ENCODE results near the gene CES4A.
"Not testable (repeated sequence)": the region's sequence is repeated elsewhere in the genome, so short reads cannot be mapped to it uniquely, and the experiment has no call there.

Gene CES4A

DNA sequence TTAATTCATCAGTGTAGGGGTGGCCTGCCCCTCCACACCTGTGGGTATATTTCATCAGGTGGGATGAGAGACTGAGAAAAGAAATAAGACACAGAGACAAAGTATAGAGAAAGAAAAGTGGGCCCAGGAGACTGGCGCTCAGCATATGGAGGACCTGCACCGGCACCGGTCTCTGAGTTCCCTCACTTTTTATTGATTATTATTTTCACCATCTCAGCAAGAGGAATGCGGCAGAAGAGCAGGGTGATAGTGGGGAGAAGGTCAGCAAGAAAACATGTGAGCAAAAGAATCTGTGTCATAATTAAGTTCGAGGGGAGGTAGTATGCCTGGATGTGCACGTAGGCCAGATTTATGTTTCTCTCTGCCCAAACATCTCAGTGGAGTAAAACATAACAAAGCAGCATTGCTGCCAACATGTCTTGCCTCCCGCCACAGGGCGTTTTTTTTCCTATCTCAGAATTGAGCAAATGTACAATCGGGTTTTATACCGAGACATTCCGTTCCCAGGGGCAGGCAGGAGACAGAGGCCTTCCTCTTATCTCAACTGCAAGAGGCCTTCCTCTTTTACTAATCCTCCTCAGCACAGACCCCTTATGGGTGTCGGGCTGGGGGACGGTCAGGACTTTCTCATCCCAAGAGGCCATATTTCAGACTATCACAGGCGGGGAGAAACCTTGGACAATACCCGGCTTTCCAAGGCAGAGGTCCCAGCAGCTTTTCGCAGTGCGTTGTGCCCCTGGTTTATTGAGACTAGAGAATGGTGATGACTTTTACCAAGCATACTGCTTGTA, 32.8 kb upstream of the CES4A start:
- POLR2A ChIA-PET; H3K4me1 ChIP-seq (ENCODE audit: control extremely low read depth in 1 of 4, control insufficient read depth in 4 of 4, insufficient read depth in 4 of 4, low read length in 3 of 4); DNase-seq; H3K27ac ChIP-seq (ENCODE audit: insufficient read depth in 1 of 2, low read depth in 1 of 2, low read length in 2 of 2, poor library complexity in 1 of 2, severe bottlenecking in 2 of 2); H3K4me3 ChIP-seq (ENCODE audit: control insufficient read depth in 1 of 7, extremely low read depth in 1 of 7, insufficient read depth in 4 of 7, low read depth in 2 of 7, low read length in 6 of 7); H3K36me3 ChIP-seq (ENCODE audit: control insufficient read depth in 4 of 4, insufficient read depth in 4 of 4, low read length in 3 of 4); H3K9me3 ChIP-seq (ENCODE audit: control extremely low read depth in 1 of 5, control insufficient read depth in 4 of 5, insufficient read depth in 2 of 5, low read depth in 1 of 5, low read length in 4 of 5): not testable (repeated sequence)
- CTCF ChIA-PET = interaction anchor here (1.2 to 13.1 kb wide), 4 partner anchors 9 to 221 kb away, joined by 4 to 124 read pairs (median 5); no protein-coding TSS in a partner anchor
- H3K27me3 ChIP-seq (replicated peaks in 2 of 5; ENCODE audit: control insufficient read depth in 4 of 5, insufficient read depth in 5 of 5, low read length in 4 of 5) = peaks cover 3 to 12% (median 9%) of the 10 kb centered on the region in 5 experiments
- 94% methylated on average over 3 of the region's 17 CpGs for WGBS (ENCODE audit: insufficient coverage)

DNA sequence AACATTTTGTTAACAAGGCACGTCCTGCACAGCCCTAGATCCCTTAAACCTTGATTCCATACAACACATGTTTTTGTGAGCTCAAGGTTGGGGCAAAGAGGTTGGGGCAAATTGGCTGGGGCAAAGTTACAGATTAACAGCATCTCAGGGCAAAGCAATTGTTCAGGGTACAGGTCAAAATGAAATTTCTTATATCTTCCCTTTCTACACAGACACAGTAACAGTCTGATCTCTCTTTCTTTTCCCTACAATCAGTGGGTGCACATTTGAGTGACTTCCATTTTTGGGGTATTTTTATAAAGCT, 32.3 kb upstream of the CES4A start:
- H3K4me3 ChIP-seq (ENCODE audit: control insufficient read depth in 1 of 7, extremely low read depth in 1 of 7, insufficient read depth in 4 of 7, low read depth in 2 of 7, low read length in 6 of 7); H3K4me1 ChIP-seq (ENCODE audit: control extremely low read depth in 1 of 4, control insufficient read depth in 4 of 4, insufficient read depth in 4 of 4, low read length in 3 of 4); DNase-seq; H3K27me3 ChIP-seq (replicated peaks in 2 of 5; ENCODE audit: control insufficient read depth in 4 of 5, insufficient read depth in 5 of 5, low read length in 4 of 5); H3K9me3 ChIP-seq (ENCODE audit: control extremely low read depth in 1 of 5, control insufficient read depth in 4 of 5, insufficient read depth in 2 of 5, low read depth in 1 of 5, low read length in 4 of 5); H3K27ac ChIP-seq (ENCODE audit: insufficient read depth in 1 of 2, low read depth in 1 of 2, low read length in 2 of 2, poor library complexity in 1 of 2, severe bottlenecking in 2 of 2); POLR2A ChIA-PET; H3K36me3 ChIP-seq (ENCODE audit: control insufficient read depth in 4 of 4, insufficient read depth in 4 of 4, low read length in 3 of 4): not testable (repeated sequence)
- no CpG with 5 or more reads among the region's 1 CpG for WGBS (ENCODE audit: insufficient coverage)
- CTCF ChIA-PET = interaction anchor here (1.2 to 13.1 kb wide), 8 partner anchors 9 to 220 kb away, joined by 4 to 124 read pairs (median 6); no protein-coding TSS in a partner anchor

DNA sequence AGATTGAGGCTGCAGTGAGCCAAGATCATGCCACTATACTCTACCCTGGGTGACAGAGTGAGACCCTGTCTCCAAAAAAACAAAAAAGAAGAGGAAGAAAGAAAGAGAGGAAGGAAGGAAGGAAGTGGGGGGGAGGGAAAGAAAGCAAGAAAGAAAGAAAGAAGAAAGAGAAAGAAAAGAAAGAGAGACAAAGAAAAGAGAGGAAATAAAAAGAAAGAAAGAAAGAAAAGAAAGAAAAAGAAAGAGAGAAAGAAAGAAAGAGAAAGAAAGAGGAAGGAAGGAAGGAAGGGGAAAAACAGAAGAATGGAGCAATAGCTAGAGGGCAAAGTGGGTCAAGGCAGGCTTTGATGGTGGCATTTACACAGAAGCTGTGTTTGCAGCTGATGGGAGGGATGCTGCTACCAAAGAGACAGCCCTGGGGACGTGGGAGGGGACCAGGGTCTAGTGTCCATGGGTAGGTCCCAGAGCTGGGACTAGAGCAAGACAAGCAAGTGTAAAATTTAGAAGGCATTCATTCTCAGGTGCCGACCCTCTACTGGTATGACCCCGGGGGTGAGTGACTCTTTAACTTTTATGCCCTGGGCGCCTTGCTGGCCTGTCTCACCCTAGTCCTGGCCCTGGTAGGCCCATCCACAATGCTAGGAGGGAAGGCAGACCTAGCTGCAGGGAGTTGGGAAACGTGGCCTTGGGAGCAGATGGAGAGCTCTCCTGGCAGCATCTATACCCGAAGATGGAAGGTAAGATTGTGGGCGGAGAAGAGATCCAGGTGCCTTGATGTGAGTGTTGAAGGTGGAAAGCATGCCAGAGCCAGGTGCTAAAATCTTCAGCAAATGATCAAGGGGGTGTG, 29.3 kb upstream of the CES4A start:
- WGBS (ENCODE audit: insufficient coverage) = 90% methylated on average over 7 of the region's 7 CpGs
- Histone ChIP-seq H3K4me1 (ENCODE audit: control extremely low read depth in 1 of 4, control insufficient read depth in 4 of 4, insufficient read depth in 4 of 4, low read length in 3 of 4) (peaks cover 0 to 18% (median 13%) of the 10 kb centered on the region in 4 experiments), H3K9me3 (ENCODE audit: control extremely low read depth in 1 of 5, control insufficient read depth in 4 of 5, insufficient read depth in 2 of 5, low read depth in 1 of 5, low read length in 4 of 5) (no peaks in the 10 kb centered on the region), H3K27me3 (replicated peaks in 2 of 5; ENCODE audit: control insufficient read depth in 4 of 5, insufficient read depth in 5 of 5, low read length in 4 of 5) (no peaks in the 10 kb centered on the region), H3K4me3 (ENCODE audit: control insufficient read depth in 1 of 7, extremely low read depth in 1 of 7, insufficient read depth in 4 of 7, low read depth in 2 of 7, low read length in 6 of 7) (no peak overlapping the region), H3K27ac (ENCODE audit: insufficient read depth in 1 of 2, low read depth in 1 of 2, low read length in 2 of 2, poor library complexity in 1 of 2, severe bottlenecking in 2 of 2) (no peak overlapping the region), H3K36me3 (ENCODE audit: control insufficient read depth in 4 of 4, insufficient read depth in 4 of 4, low read length in 3 of 4) (no peaks in the 10 kb centered on the region)
- ChIA-PET POLR2A (interaction anchor here (0.6 kb wide), 1 partner anchor 398 kb away, joined by 3 read pairs; no protein-coding TSS in a partner anchor), CTCF (interaction anchor here (0.9 to 13.1 kb wide), 9 partner anchors 12 to 226 kb away, joined by 3 to 124 read pairs (median 5); partner anchors contain the start of gene CES4A)
- DNase-seq = no peak

DNA sequence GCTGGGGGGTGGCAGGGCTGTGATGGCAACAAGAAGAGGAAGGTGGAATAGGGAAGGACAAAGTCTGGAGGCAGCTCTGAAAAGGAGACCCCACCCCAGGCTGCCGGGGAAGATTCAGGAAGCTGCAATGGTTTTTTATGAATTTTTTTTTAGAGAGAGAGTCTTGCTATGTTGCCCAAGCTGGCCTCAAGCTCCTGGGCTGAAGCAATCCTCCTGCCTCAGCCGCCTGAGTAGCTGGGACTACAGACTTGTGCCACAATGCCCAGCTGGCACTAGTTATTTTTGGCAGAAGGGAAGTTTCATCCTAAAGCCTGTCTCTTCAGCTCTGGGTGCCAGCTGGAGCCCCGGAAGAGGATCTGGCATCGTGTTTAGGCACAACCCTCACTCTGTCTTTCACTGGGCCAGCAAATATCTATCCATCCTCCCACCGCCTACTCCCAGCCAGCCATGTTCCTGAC, 28.7 kb upstream of the CES4A start:
- Histone ChIP-seq H3K36me3 (ENCODE audit: control insufficient read depth in 4 of 4, insufficient read depth in 4 of 4, low read length in 3 of 4) (no peaks in the 10 kb centered on the region), H3K4me3 (ENCODE audit: control insufficient read depth in 1 of 7, extremely low read depth in 1 of 7, insufficient read depth in 4 of 7, low read depth in 2 of 7, low read length in 6 of 7) (no peak overlapping the region), H3K9me3 (ENCODE audit: control extremely low read depth in 1 of 5, control insufficient read depth in 4 of 5, insufficient read depth in 2 of 5, low read depth in 1 of 5, low read length in 4 of 5) (no peaks in the 10 kb centered on the region), H3K27ac (ENCODE audit: insufficient read depth in 1 of 2, low read depth in 1 of 2, low read length in 2 of 2, poor library complexity in 1 of 2, severe bottlenecking in 2 of 2) (no peak overlapping the region), H3K4me1 (ENCODE audit: control extremely low read depth in 1 of 4, control insufficient read depth in 4 of 4, insufficient read depth in 4 of 4, low read length in 3 of 4) (peaks cover 0 to 18% (median 13%) of the 10 kb centered on the region in 4 experiments), H3K27me3 (replicated peaks in 2 of 5; ENCODE audit: control insufficient read depth in 4 of 5, insufficient read depth in 5 of 5, low read length in 4 of 5) (no peaks in the 10 kb centered on the region)
- peak in 1 of 3 donors; percentile 6 for DNase-seq
- ChIA-PET CTCF (interaction anchor here (0.9 to 13.1 kb wide), 7 partner anchors 12 to 196 kb away, joined by 3 to 124 read pairs (median 4); partner anchors contain the start of gene CES4A), POLR2A (interaction anchor here (0.6 kb wide), 1 partner anchor 397 kb away, joined by 3 read pairs; no protein-coding TSS in a partner anchor)
- 78% methylated on average over 4 of the region's 5 CpGs for WGBS (ENCODE audit: insufficient coverage)

DNA sequence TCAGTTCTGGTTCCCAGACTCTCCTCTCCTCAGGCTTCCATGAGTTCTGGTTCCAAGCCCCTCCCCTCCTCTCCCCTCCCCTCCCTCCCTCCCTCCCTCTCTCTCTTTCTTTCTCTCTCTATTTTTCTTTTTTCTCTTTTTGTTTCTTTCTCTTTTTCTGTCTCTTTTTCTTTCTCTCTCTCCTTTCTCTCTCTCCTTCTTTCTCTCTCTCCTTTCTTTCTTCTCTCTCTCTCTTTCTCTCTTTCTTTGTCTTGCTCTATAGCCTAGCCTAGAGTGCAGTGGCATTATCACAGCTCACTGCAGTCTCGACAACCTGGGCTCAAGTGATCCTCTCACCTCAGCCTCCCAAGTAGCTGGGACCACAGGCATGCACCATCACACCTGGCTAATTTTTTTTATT, 28.1 kb upstream of the CES4A start:
- H3K36me3 ChIP-seq (ENCODE audit: control insufficient read depth in 4 of 4, insufficient read depth in 4 of 4, low read length in 3 of 4) = no peaks in the 10 kb centered on the region
- ChIA-PET CTCF (interaction anchor here (0.6 to 13.1 kb wide), 4 partner anchors 14 to 195 kb away, joined by 3 to 124 read pairs (median 10); no protein-coding TSS in a partner anchor), POLR2A (no interaction called here)
- 100% methylated on average over 1 of the region's 1 CpG for WGBS (ENCODE audit: insufficient coverage)
- H3K4me1 ChIP-seq (ENCODE audit: control extremely low read depth in 1 of 4, control insufficient read depth in 4 of 4, insufficient read depth in 4 of 4, low read length in 3 of 4) = peaks cover 0 to 18% (median 13%) of the 10 kb centered on the region in 4 experiments
- H3K4me3 ChIP-seq (ENCODE audit: control insufficient read depth in 1 of 7, extremely low read depth in 1 of 7, insufficient read depth in 4 of 7, low read depth in 2 of 7, low read length in 6 of 7) = no peak overlapping the region
- H3K27me3 ChIP-seq (replicated peaks in 2 of 5; ENCODE audit: control insufficient read depth in 4 of 5, insufficient read depth in 5 of 5, low read length in 4 of 5) = no peaks in the 10 kb centered on the region
- H3K9me3 ChIP-seq (ENCODE audit: control extremely low read depth in 1 of 5, control insufficient read depth in 4 of 5, insufficient read depth in 2 of 5, low read depth in 1 of 5, low read length in 4 of 5) = no peaks in the 10 kb centered on the region
- H3K27ac ChIP-seq (ENCODE audit: insufficient read depth in 1 of 2, low read depth in 1 of 2, low read length in 2 of 2, poor library complexity in 1 of 2, severe bottlenecking in 2 of 2) = no peak overlapping the region
- DNase-seq = no peak

DNA sequence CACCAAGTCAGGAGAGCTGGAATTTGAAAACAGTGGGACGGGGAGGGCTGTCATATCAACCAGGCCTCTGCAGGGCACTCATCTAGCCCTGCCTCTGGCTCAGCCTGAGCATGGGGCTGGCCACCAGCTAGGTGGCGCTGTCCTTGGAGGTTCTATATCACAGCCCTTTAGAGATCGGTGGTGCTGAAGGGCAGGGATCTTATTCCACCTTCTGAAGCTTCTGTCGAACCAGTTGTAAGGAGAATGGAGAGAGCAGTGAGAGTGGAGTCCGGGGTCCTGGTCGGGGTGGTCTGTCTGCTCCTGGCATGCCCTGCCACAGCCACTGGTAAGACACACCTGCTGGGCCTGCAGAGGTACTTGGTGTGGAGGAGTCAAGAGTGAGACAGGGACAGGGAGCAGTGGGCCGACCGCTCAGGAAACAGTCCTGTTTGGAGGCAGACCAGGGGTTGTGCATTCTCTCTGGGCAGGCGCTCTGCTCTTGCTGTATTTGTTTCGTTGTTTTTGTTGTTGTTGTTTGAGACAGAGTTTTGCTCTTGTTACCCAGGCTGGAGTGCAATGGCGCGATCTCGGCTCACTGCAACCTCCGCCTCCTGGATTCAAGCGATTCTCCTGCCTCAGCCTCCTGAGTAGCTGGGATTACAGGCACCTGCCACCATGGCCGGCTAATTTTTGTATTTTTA, 27.2 kb upstream of the CES4A start, which contains the start of gene CES3:
CES3 (plus strand) TSS at position 202 of the 680 bp plus-strand sequence; CDS start at position 244, 42 bp downstream.
- ChIA-PET CTCF (interaction anchor here (0.6 to 13.1 kb wide), 13 partner anchors 10 to 237 kb away, joined by 3 to 124 read pairs (median 3); partner anchors contain the start of genes B3GNT9 and CES4A), POLR2A (no interaction called here)
- H3K4me3 ChIP-seq (ENCODE audit: control insufficient read depth in 1 of 7, extremely low read depth in 1 of 7, insufficient read depth in 4 of 7, low read depth in 2 of 7, low read length in 6 of 7) = peak within 1 kb of the TSS in 2 of 7 experiments; percentile 19 to 55
- H3K4me1 ChIP-seq (ENCODE audit: control extremely low read depth in 1 of 4, control insufficient read depth in 4 of 4, insufficient read depth in 4 of 4, low read length in 3 of 4) = peaks cover 0 to 18% (median 13%) of the 10 kb centered on the region in 4 experiments
- H3K36me3 ChIP-seq (ENCODE audit: control insufficient read depth in 4 of 4, insufficient read depth in 4 of 4, low read length in 3 of 4) = no peaks in the 10 kb centered on the region
- WGBS (ENCODE audit: insufficient coverage) = 73% methylated on average over 6 of the region's 16 CpGs
- H3K27me3 ChIP-seq (replicated peaks in 2 of 5; ENCODE audit: control insufficient read depth in 4 of 5, insufficient read depth in 5 of 5, low read length in 4 of 5) = no peaks in the 10 kb centered on the region
- H3K27ac ChIP-seq (ENCODE audit: insufficient read depth in 1 of 2, low read depth in 1 of 2, low read length in 2 of 2, poor library complexity in 1 of 2, severe bottlenecking in 2 of 2) = no peak within 1 kb of the TSS
- H3K9me3 ChIP-seq (ENCODE audit: control extremely low read depth in 1 of 5, control insufficient read depth in 4 of 5, insufficient read depth in 2 of 5, low read depth in 1 of 5, low read length in 4 of 5) = no peaks in the 10 kb centered on the region
- peak; percentile 66 to 84 (median 83) for DNase-seq
